DND-41 (cell line): ENCODE data around the gene ZACN.

Source experiments
- EZH2 ChIP-seq: IDR thresholded peaks from 3 replicates; pipeline ENCODE4 v1.6.1; 2012; ENCODE audit warnings: borderline replicate concordance, low read depth, mild to moderate bottlenecking, moderate library complexity, low read length, inconsistent platforms; ENCODE audit not compliant: severe bottlenecking
- TF ChIP-seq, protein P1 (sequence below): IDR thresholded peaks from 2 replicates; pipeline ENCODE4 v1.5.1; 2012; ENCODE audit warnings: borderline replicate concordance, low read length, moderate library complexity, mild to moderate bottlenecking; ENCODE audit not compliant: poor library complexity, severe bottlenecking; ENCODE audit errors: extremely low read depth

- TF ChIP-seq, protein P1, sequence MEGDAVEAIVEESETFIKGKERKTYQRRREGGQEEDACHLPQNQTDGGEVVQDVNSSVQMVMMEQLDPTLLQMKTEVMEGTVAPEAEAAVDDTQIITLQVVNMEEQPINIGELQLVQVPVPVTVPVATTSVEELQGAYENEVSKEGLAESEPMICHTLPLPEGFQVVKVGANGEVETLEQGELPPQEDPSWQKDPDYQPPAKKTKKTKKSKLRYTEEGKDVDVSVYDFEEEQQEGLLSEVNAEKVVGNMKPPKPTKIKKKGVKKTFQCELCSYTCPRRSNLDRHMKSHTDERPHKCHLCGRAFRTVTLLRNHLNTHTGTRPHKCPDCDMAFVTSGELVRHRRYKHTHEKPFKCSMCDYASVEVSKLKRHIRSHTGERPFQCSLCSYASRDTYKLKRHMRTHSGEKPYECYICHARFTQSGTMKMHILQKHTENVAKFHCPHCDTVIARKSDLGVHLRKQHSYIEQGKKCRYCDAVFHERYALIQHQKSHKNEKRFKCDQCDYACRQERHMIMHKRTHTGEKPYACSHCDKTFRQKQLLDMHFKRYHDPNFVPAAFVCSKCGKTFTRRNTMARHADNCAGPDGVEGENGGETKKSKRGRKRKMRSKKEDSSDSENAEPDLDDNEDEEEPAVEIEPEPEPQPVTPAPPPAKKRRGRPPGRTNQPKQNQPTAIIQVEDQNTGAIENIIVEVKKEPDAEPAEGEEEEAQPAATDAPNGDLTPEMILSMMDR: no peak
- TF ChIP-seq EZH2: no peak
These were observed 32.9 kb upstream of the ZACN start for GRCh38 chr17:76046064-76046463.
